K562 (cell line): Measurements from ENCODE around the gene TCF25. TPM values are rescaled to one million over a fixed set of nuclear protein-coding genes. Genes with fewer than 3 reads are reported as not detected.

Experiments used
- CTCF ChIP-seq, 3 experiments: IDR thresholded peaks in 2 of 3; conservative IDR thresholded peaks in 1 of 3; 2 replicates each; pipeline ENCODE4 v1.5.1; 2011 to 2012; ENCODE audit warnings: low read length in 3 of 3, mild to moderate bottlenecking in 3 of 3, control low read depth in 2 of 3, improper control_type of control experiment in 1 of 3, inconsistent platforms in 1 of 3, low read depth in 1 of 3, mixed read lengths in 1 of 3, moderate library complexity in 1 of 3; ENCODE audit not compliant: insufficient read depth in 2 of 3
- ESRRB ChIP-seq: fragments of 250-450 bp; sonication (Bioruptor Pico); IDR thresholded peaks from 2 replicates; pipeline ENCODE4 v1.5.0; 2020; ENCODE audit warnings: mild to moderate bottlenecking, moderate library complexity, borderline replicate concordance
- GMEB1 ChIP-seq: fragments of 250-450 bp; sonication (Bioruptor Pico); IDR thresholded peaks from 2 replicates; pipeline ENCODE4 v1.4.0; 2020; ENCODE audit warnings: mild to moderate bottlenecking
- GTF2A2 ChIP-seq: IDR thresholded peaks from 2 replicates; pipeline ENCODE4 v1.6.1; 2016; ENCODE audit warnings: mild to moderate bottlenecking, missing genetic modification characterization, missing compliant biosample characterization
- HBP1 ChIP-seq: fragments of 450-650 bp; formaldehyde crosslinking; IDR thresholded peaks from 2 replicates; pipeline ENCODE4 v1.4.0; 2022; ENCODE audit warnings: missing genetic modification characterization
- HLTF ChIP-seq: fragments of 450-650 bp; IDR thresholded peaks from 2 replicates; pipeline ENCODE4 v1.6.1; 2016
- IRF1 ChIP-seq: sonication (generic); formaldehyde crosslinking; IDR thresholded peaks from 2 replicates; pipeline ENCODE4 v1.8.0; 2022; ENCODE audit warnings: missing genetic modification reagents, mild to moderate bottlenecking, borderline replicate concordance
- LEF1 ChIP-seq: fragments of 450-650 bp; IDR thresholded peaks from 2 replicates; pipeline ENCODE4 v1.6.1; 2016; ENCODE audit warnings: mild to moderate bottlenecking
- MTA2 ChIP-seq: fragments of 450-650 bp; IDR thresholded peaks from 2 replicates; pipeline ENCODE4 v1.6.1; 2016; ENCODE audit warnings: low read depth
- NCOA2 ChIP-seq, 2 experiments: fragments of 450-650 bp; IDR thresholded peaks; 2 replicates each; pipeline ENCODE4 v1.6.1; 2018; ENCODE audit warnings: mild to moderate bottlenecking in 2 of 2, moderate library complexity in 1 of 2; ENCODE audit not compliant: partially characterized antibody in 2 of 2
- NFATC3 ChIP-seq: fragments of 450-650 bp; IDR thresholded peaks from 2 replicates; pipeline ENCODE4 v1.6.1; 2017; ENCODE audit warnings: mild to moderate bottlenecking
- SMARCB1 ChIP-seq: IDR thresholded peaks from 2 replicates; pipeline ENCODE4 v1.6.1; 2011; ENCODE audit warnings: improper control_type of control experiment, low read depth; ENCODE audit not compliant: insufficient read length
- SP1 ChIP-seq: sonication (generic); formaldehyde crosslinking; IDR thresholded peaks from 2 replicates; pipeline ENCODE4 v1.8.1; 2022; ENCODE audit warnings: mild to moderate bottlenecking, missing genetic modification reagents
- TBL1XR1 ChIP-seq, 2 experiments: IDR thresholded peaks; 2 replicates each; pipeline ENCODE4 v1.6.1; 2012; ENCODE audit warnings: improper control_type of control experiment in 2 of 2, low read length in 2 of 2, mild to moderate bottlenecking in 1 of 2
- TCF7L2 ChIP-seq: fragments of 150-350 bp; IDR thresholded peaks from 2 replicates; pipeline ENCODE4 v1.6.1; 2016; ENCODE audit warnings: low read depth, mild to moderate bottlenecking, low read length, moderate library complexity
- THRAP3 ChIP-seq: fragments of 450-650 bp; IDR thresholded peaks from 2 replicates; pipeline ENCODE4 v1.6.1; 2016; ENCODE audit warnings: mild to moderate bottlenecking, inconsistent platforms, borderline replicate concordance
- ZNF146 ChIP-seq: IDR thresholded peaks from one replicate; pipeline ENCODE4 v1.6.1; 2018; ENCODE audit warnings: missing compliant biosample characterization; ENCODE audit not compliant: unreplicated experiment
- ZSCAN29 ChIP-seq: fragments of 450-650 bp; IDR thresholded peaks from 2 replicates; pipeline ENCODE4 v1.6.1; 2017
- polyA plus RNA-seq, 8 experiments: library from polyadenylated mRNA; depleted of rRNA in 4 of 8; stranded (reverse) in 5 of 8; unstranded in 3 of 8; fragments of >200 nt; fragmentation: Nextera tagmentation in 2 of 8; fragmentation: Illumina TruSeq in 1 of 8; extraction: Ambion mirVana in 2 of 8; extraction: Trizol in 1 of 8; gene quantifications; 2 replicates each; pipeline versions ENCODE4 v1.2.1 to v1.2.3, GENCODE V29; 2011 to 2014; ENCODE audit warnings: inconsistent platforms in 1 of 8, missing spikeins in 1 of 8
- total RNA-seq, 7 experiments: library from RNA; depleted of rRNA in 6 of 7; stranded (reverse); fragments of >200 nt in 6 of 7; fragmentation: Illumina TruSeq in 2 of 7; extraction: Trizol in 2 of 7; gene quantifications; 2 replicates each; pipeline versions ENCODE4 v1.2.1 to v1.2.3, GENCODE V29; 2011 to 2021; ENCODE audit warnings: low replicate concordance in 1 of 7
- TF ChIP-seq, protein P1 (sequence below): fragments of 450-650 bp; IDR thresholded peaks from 2 replicates; pipeline ENCODE4 v1.6.1; 2017; ENCODE audit warnings: mild to moderate bottlenecking, moderate library complexity
- TF ChIP-seq, protein P2 (sequence below): sonication (generic); formaldehyde crosslinking; IDR thresholded peaks from 2 replicates; pipeline ENCODE4 v1.8.0; 2022; ENCODE audit warnings: missing genetic modification reagents, mild to moderate bottlenecking, moderate library complexity, borderline replicate concordance

Gene TCF25
- total and polyA plus RNA-seq, 9 of the 15 experiments (the other 6 are each of a cell fraction or from before 2014, with no cell fraction given): 9.0 to 154 (median 83.8) TPM

- TF ChIP-seq, protein P1, sequence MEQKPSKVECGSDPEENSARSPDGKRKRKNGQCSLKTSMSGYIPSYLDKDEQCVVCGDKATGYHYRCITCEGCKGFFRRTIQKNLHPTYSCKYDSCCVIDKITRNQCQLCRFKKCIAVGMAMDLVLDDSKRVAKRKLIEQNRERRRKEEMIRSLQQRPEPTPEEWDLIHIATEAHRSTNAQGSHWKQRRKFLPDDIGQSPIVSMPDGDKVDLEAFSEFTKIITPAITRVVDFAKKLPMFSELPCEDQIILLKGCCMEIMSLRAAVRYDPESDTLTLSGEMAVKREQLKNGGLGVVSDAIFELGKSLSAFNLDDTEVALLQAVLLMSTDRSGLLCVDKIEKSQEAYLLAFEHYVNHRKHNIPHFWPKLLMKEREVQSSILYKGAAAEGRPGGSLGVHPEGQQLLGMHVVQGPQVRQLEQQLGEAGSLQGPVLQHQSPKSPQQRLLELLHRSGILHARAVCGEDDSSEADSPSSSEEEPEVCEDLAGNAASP: no peak
- peak; percentile 71 to 84 (median 80) for TF ChIP-seq CTCF (IDR thresholded peaks at IDR 0.05 in 2 of 3, conservative IDR thresholded peaks at IDR 0.05 in 1 of 3; ENCODE audit: insufficient read depth in 2 of 3, low read depth in 1 of 3, low read length in 3 of 3)
- no peak for TF ChIP-seq LEF1
- TF ChIP-seq ZNF146 (CRISPR knock-in tag): no peak
- TF ChIP-seq TBL1XR1 (IDR thresholded peaks at IDR 0.05; ENCODE audit: low read length in 2 of 2): no peak
- TF ChIP-seq MTA2: no peak
- TF ChIP-seq, protein P2, sequence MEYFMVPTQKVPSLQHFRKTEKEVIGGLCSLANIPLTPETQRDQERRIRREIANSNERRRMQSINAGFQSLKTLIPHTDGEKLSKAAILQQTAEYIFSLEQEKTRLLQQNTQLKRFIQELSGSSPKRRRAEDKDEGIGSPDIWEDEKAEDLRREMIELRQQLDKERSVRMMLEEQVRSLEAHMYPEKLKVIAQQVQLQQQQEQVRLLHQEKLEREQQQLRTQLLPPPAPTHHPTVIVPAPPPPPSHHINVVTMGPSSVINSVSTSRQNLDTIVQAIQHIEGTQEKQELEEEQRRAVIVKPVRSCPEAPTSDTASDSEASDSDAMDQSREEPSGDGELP (CRISPR knock-in tag): peak; percentile 7; the same call in 1 of the 2 replicates
- TF ChIP-seq SP1: peak; percentile 53; the same call in 1 of the 2 replicates
- TF ChIP-seq ZSCAN29: no peak
- TF ChIP-seq NCOA2 (IDR thresholded peaks at IDR 0.05; ENCODE audit: partially characterized antibody in 2 of 2): no peak
- no peak for TF ChIP-seq SMARCB1
- no peak for TF ChIP-seq TCF7L2
- TF ChIP-seq GTF2A2 (tag): no peak
- no peak for TF ChIP-seq GMEB1 (CRISPR knock-in tag)
- TF ChIP-seq HLTF: no peak
- TF ChIP-seq HBP1 (CRISPR knock-in tag): no peak
- TF ChIP-seq ESRRB: no peak
- no peak for TF ChIP-seq THRAP3
- no peak for TF ChIP-seq IRF1 (CRISPR knock-in tag)
- TF ChIP-seq NFATC3: no peak
Measured at GRCh38 chr16:89918453-89919347, 45.3 kb downstream of the TCF25 start, which contains the start of gene MC1R (continued).
